Trophoblast cell (in vitro differentiated cells and primary cell): ENCODE measurements around the gene MTA2.

Source experiments
- DNase-seq, 2 donors: peaks; one replicate each; pipeline ENCODE4 v3.0.0-alpha.2; 2016
- H2AFZ ChIP-seq: 2 replicates; pipeline ENCODE4 v1.6.1; 2013; ENCODE audit warnings: low read length, moderate library complexity, mild to moderate bottlenecking; ENCODE audit not compliant: insufficient read depth, poor library complexity
- H2AK5ac ChIP-seq: 2 replicates; pipeline ENCODE4 v1.6.1; 2013; ENCODE audit warnings: mild to moderate bottlenecking, low read length
- H2BK120ac ChIP-seq: 2 replicates; pipeline ENCODE4 v1.6.1; 2013; ENCODE audit warnings: low read length, mild to moderate bottlenecking, moderate library complexity; ENCODE audit not compliant: insufficient read depth, poor library complexity
- H2BK12ac ChIP-seq: 2 replicates; pipeline ENCODE4 v1.6.1; 2013; ENCODE audit warnings: mild to moderate bottlenecking, low read length, moderate library complexity
- H2BK5ac ChIP-seq: 2 replicates; pipeline ENCODE4 v1.6.1; 2013; ENCODE audit warnings: low read length, low read depth, moderate library complexity, mild to moderate bottlenecking; ENCODE audit not compliant: poor library complexity
- H3K14ac ChIP-seq: 2 replicates; pipeline ENCODE4 v1.6.1; 2013; ENCODE audit warnings: mild to moderate bottlenecking, low read length
- H3K18ac ChIP-seq: 2 replicates; pipeline ENCODE4 v1.6.1; 2013; ENCODE audit warnings: mild to moderate bottlenecking, low read length
- H3K23ac ChIP-seq: 2 replicates; pipeline ENCODE4 v1.6.1; 2013; ENCODE audit warnings: low read length
- H3K27ac ChIP-seq: 2 replicates; pipeline ENCODE4 v1.5.1; 2013; ENCODE audit warnings: low read depth, mild to moderate bottlenecking, inconsistent platforms, low read length, moderate library complexity
- H3K27me3 ChIP-seq: 2 replicates; pipeline ENCODE4 v1.6.1; 2013; ENCODE audit warnings: inconsistent platforms, mild to moderate bottlenecking, low read length, moderate library complexity; ENCODE audit not compliant: insufficient read depth
- H3K36me3 ChIP-seq, 2 experiments: 1 replicate in 1 of 2; 2 replicates in 1 of 2; pipeline ENCODE4 v1.6.1; 2013; ENCODE audit warnings: low read length in 2 of 2, mild to moderate bottlenecking in 2 of 2, moderate library complexity in 1 of 2; ENCODE audit not compliant: insufficient read depth in 2 of 2, control insufficient read depth in 1 of 2
- H3K4ac ChIP-seq: 2 replicates; pipeline ENCODE4 v1.6.1; 2013; ENCODE audit warnings: low read depth, mild to moderate bottlenecking, low read length, moderate library complexity
- H3K4me1 ChIP-seq, 2 experiments: 1 replicate in 1 of 2; 2 replicates in 1 of 2; pipeline ENCODE4 v1.6.1; 2013; ENCODE audit warnings: low read length in 2 of 2, mild to moderate bottlenecking in 2 of 2, moderate library complexity in 1 of 2; ENCODE audit not compliant: insufficient read depth in 2 of 2, control insufficient read depth in 1 of 2
- H3K4me2 ChIP-seq: 2 replicates; pipeline ENCODE4 v1.6.1; 2013; ENCODE audit warnings: inconsistent platforms, mild to moderate bottlenecking, low read length, moderate library complexity
- H3K4me3 ChIP-seq: 2 replicates; pipeline ENCODE4 v1.5.1; 2013; ENCODE audit warnings: mild to moderate bottlenecking, low read depth, low read length, inconsistent platforms
- H3K79me1 ChIP-seq: one replicate; pipeline ENCODE4 v1.6.1; 2013; ENCODE audit warnings: low read length
- H3K79me2 ChIP-seq: 2 replicates; pipeline ENCODE4 v1.6.1; 2013; ENCODE audit warnings: low read length, mild to moderate bottlenecking; ENCODE audit not compliant: control insufficient read depth, insufficient read depth, poor library complexity
- H3K9ac ChIP-seq: 2 replicates; pipeline ENCODE4 v1.6.1; 2013; ENCODE audit warnings: mild to moderate bottlenecking, low read length
- H3K9me3 ChIP-seq: 2 replicates; pipeline ENCODE4 v1.6.1; 2013; ENCODE audit warnings: low read depth, mild to moderate bottlenecking, control low read depth, inconsistent platforms, low read length; ENCODE audit not compliant: insufficient read depth
- H4K12ac ChIP-seq: 2 replicates; pipeline ENCODE4 v1.6.1; 2013; ENCODE audit warnings: low read depth, mild to moderate bottlenecking, low read length, moderate library complexity
- H4K8ac ChIP-seq: 2 replicates; pipeline ENCODE4 v1.6.1; 2013; ENCODE audit warnings: low read depth, mild to moderate bottlenecking, low read length, moderate library complexity
- H4K91ac ChIP-seq: one replicate; pipeline ENCODE4 v1.6.1; 2013; ENCODE audit warnings: low read depth, mild to moderate bottlenecking, low read length, moderate library complexity
- WGBS: extraction: QIAGEN DNeasy Blood & Tissue Kit; methylation state at CpG from one replicate; pipeline ENCODE4 v1.1.7; 2013; ENCODE audit warnings: missing lambda C conversion rate; ENCODE audit not compliant: insufficient read length, insufficient coverage; ENCODE audit errors: extremely low coverage; 5-methylcytosine and 5-hydroxymethylcytosine counted together

Gene MTA2

GRCh38 chr11:62607714-62608113, 6.0 kb upstream of the MTA2 start:
- H4K8ac ChIP-seq, result no peak overlapping the region
- H3K23ac ChIP-seq, result no peak overlapping the region
- no peak overlapping the region for H2BK12ac ChIP-seq
- H2AFZ ChIP-seq, result no peak overlapping the region
- H3K9ac ChIP-seq, result no peak overlapping the region
- no CpG with 5 or more reads among the region's 4 CpGs for WGBS
- no peak overlapping the region for H4K12ac ChIP-seq
- peaks cover 9% of the 10 kb centered on the region for H3K79me2 ChIP-seq
- H3K27me3 ChIP-seq, result no peaks in the 10 kb centered on the region
- DNase-seq, result peak in 1 of 2 donors; percentile 10
- H2AK5ac ChIP-seq, result no peak overlapping the region
- H3K4me1 ChIP-seq, result peaks cover 13 to 15% of the 10 kb centered on the region in 2 experiments
- no peak overlapping the region for H3K4me2 ChIP-seq
- no peak overlapping the region for H3K14ac ChIP-seq
- H3K9me3 ChIP-seq, result no peaks in the 10 kb centered on the region
- H4K91ac ChIP-seq, result no peak overlapping the region
- H3K36me3 ChIP-seq, result peaks cover 35 to 39% of the 10 kb centered on the region in 2 experiments
- H3K79me1 ChIP-seq, result peaks cover 12% of the 10 kb centered on the region
- H3K27ac ChIP-seq, result no peak overlapping the region
- H2BK5ac ChIP-seq, result no peak overlapping the region
- H2BK120ac ChIP-seq, result no peak overlapping the region
- no peak overlapping the region for H3K18ac ChIP-seq
- no peak overlapping the region for H3K4me3 ChIP-seq
- no peak overlapping the region for H3K4ac ChIP-seq

- no peak overlapping the region for H3K4ac ChIP-seq
- no peak overlapping the region for H4K8ac ChIP-seq
- peaks cover 6% of the 10 kb centered on the region for H3K79me2 ChIP-seq
- no peak overlapping the region for H3K4me3 ChIP-seq
- H2AFZ ChIP-seq, result no peak overlapping the region
- H3K27ac ChIP-seq, result no peak overlapping the region
- no peak overlapping the region for H4K91ac ChIP-seq
- H3K36me3 ChIP-seq, result peaks cover 34 to 35% of the 10 kb centered on the region in 2 experiments
- no peak overlapping the region for H3K23ac ChIP-seq
- no CpG with 5 or more reads among the region's 15 CpGs for WGBS
- no peak overlapping the region for H3K9ac ChIP-seq
- no peak overlapping the region for H3K14ac ChIP-seq
- no peak overlapping the region for H2BK12ac ChIP-seq
- no peaks in the 10 kb centered on the region for H3K9me3 ChIP-seq
- H3K27me3 ChIP-seq, result no peaks in the 10 kb centered on the region
- no peak overlapping the region for H3K4me2 ChIP-seq
- peaks cover 8 to 11% of the 10 kb centered on the region in 2 experiments for H3K4me1 ChIP-seq
- no peak overlapping the region for H2BK5ac ChIP-seq
- peaks cover 16% of the 10 kb centered on the region for H3K79me1 ChIP-seq
- DNase-seq, result no peak
- no peak overlapping the region for H2BK120ac ChIP-seq
- H3K18ac ChIP-seq, result no peak overlapping the region
- no peak overlapping the region for H4K12ac ChIP-seq
- no peak overlapping the region for H2AK5ac ChIP-seq
These were observed 4.2 kb upstream of the MTA2 start for GRCh38 chr11:62605902-62606301.

- Histone ChIP-seq H4K91ac (no peak overlapping the region), H4K8ac (no peak overlapping the region), H3K9me3 (no peaks in the 10 kb centered on the region), H2BK120ac (no peak overlapping the region), H3K27me3 (no peaks in the 10 kb centered on the region), H3K4me3 (no peak overlapping the region), H3K4me2 (no peak overlapping the region), H3K79me1 (peaks cover 20% of the 10 kb centered on the region), H2AFZ (no peak overlapping the region), H2AK5ac (no peak overlapping the region), H3K14ac (no peak overlapping the region), H3K23ac (no peak overlapping the region), H3K18ac (no peak overlapping the region), H2BK12ac (no peak overlapping the region), H3K27ac (no peak overlapping the region), H4K12ac (no peak overlapping the region), H3K79me2 (peaks cover 11% of the 10 kb centered on the region), H3K4me1 (peaks cover 7 to 11% of the 10 kb centered on the region in 2 experiments), H2BK5ac (no peak overlapping the region), H3K4ac (no peak overlapping the region), H3K9ac (no peak overlapping the region), H3K36me3 (peaks cover 31% of the 10 kb centered on the region in 2 experiments)
- DNase-seq, result no peak
- WGBS, result no CpG with 5 or more reads among the region's 6 CpGs
These were observed 3.8 kb upstream of the MTA2 start for GRCh38 chr11:62605467-62605866.

- H3K79me1 ChIP-seq, result peaks cover 21% of the 10 kb centered on the region
- H3K36me3 ChIP-seq, result peaks cover 29 to 30% of the 10 kb centered on the region in 2 experiments
- H2AK5ac ChIP-seq, result no peak overlapping the region
- H3K79me2 ChIP-seq, result peaks cover 11% of the 10 kb centered on the region
- H3K27me3 ChIP-seq, result no peaks in the 10 kb centered on the region
- H3K9me3 ChIP-seq, result no peaks in the 10 kb centered on the region
- no peak overlapping the region for H4K91ac ChIP-seq
- no CpG with 5 or more reads among the region's 13 CpGs for WGBS
- no peak overlapping the region for H2BK12ac ChIP-seq
- H3K4me2 ChIP-seq, result no peak overlapping the region
- H4K8ac ChIP-seq, result no peak overlapping the region
- no peak overlapping the region for H3K18ac ChIP-seq
- no peak overlapping the region for H4K12ac ChIP-seq
- H3K14ac ChIP-seq, result no peak overlapping the region
- no peak overlapping the region for H3K9ac ChIP-seq
- no peak for DNase-seq
- no peak overlapping the region for H3K27ac ChIP-seq
- H3K4me3 ChIP-seq, result no peak overlapping the region
- no peak overlapping the region for H2BK5ac ChIP-seq
- H3K4me1 ChIP-seq, result peaks cover 10 to 15% of the 10 kb centered on the region in 2 experiments
- no peak overlapping the region for H3K4ac ChIP-seq
- H2AFZ ChIP-seq, result no peak overlapping the region
- H3K23ac ChIP-seq, result no peak overlapping the region
- H2BK120ac ChIP-seq, result no peak overlapping the region
These were observed 2.9 kb upstream of the MTA2 start for GRCh38 chr11:62604460-62605120.
